Kidney (tissue), 14 donors: ENCODE data around the gene SMARCA2. TPM values are rescaled to one million over a fixed set of nuclear protein-coding genes. Genes with fewer than 3 reads are reported as not detected.
A peak's percentile ranks its signal among the peaks of the same experiment; 100 is the strongest.

Experiments used
- DNase-seq, 5 donors: peaks; one replicate each; pipeline ENCODE4 v3.0.0-alpha.2; 2013 to 2020
- FAIRE-seq: peaks from 2 replicates; lab custom pipeline; 2012; peaks lifted over from hg19 to GRCh38; lab: Jason Lieb, UNC
- H3K27ac ChIP-seq, 2 donors: one replicate each; pipeline ENCODE4 v1.7.0; 2013; ENCODE audit warnings: low read depth in 2 of 2, low read length in 2 of 2, inconsistent platforms in 1 of 2
- H3K27me3 ChIP-seq: one replicate; pipeline ENCODE4 v1.7.1; 2013; ENCODE audit warnings: low read length, inconsistent platforms; ENCODE audit not compliant: control insufficient read depth, insufficient read depth
- H3K36me3 ChIP-seq, 3 donors: one replicate each; pipeline versions ENCODE4 v1.7.0 to v1.7.1; 2013; ENCODE audit warnings: low read length in 3 of 3, control low read depth in 1 of 3, inconsistent platforms in 1 of 3; ENCODE audit not compliant: insufficient read depth in 3 of 3, control insufficient read depth in 2 of 3
- H3K4me1 ChIP-seq, 3 donors: one replicate each; pipeline versions ENCODE4 v1.7.0 to v1.7.1; 2013; ENCODE audit warnings: low read length in 3 of 3, inconsistent platforms in 1 of 3, low read depth in 1 of 3; ENCODE audit not compliant: control insufficient read depth in 2 of 3, insufficient read depth in 2 of 3
- H3K4me3 ChIP-seq, 3 donors: one replicate each; pipeline versions ENCODE4 v1.7.0 to v1.8.1; 2013; ENCODE audit warnings: low read length in 3 of 3, control low read depth in 1 of 3, inconsistent platforms in 1 of 3
- H3K9ac ChIP-seq, 3 donors: one replicate each; pipeline versions ENCODE4 v1.7.0 to v1.7.1; 2013; ENCODE audit warnings: low read length in 3 of 3, control low read depth in 1 of 3, inconsistent platforms in 1 of 3
- H3K9me3 ChIP-seq, 3 donors: one replicate each; pipeline versions ENCODE4 v1.7.0 to v1.7.1; 2013; ENCODE audit warnings: low read length in 3 of 3, control low read depth in 1 of 3, inconsistent platforms in 1 of 3; ENCODE audit not compliant: control insufficient read depth in 2 of 3, insufficient read depth in 1 of 3
- CTCF ChIP-seq: IDR thresholded peaks from 3 replicates; pipeline ENCODE4 v1.5.1; 2012; ENCODE audit warnings: mild to moderate bottlenecking, moderate library complexity, borderline replicate concordance; ENCODE audit not compliant: insufficient read depth; ENCODE audit errors: extremely low read depth
- intact Hi-C: fragments of 100-400 bp; cut with DNase I; formaldehyde crosslinking; loops from one replicate; pipeline ENCODE4 v1.11.1; 2022
- polyA plus RNA-seq: library from polyadenylated mRNA; stranded (reverse); fragments of 350-450 nt; fragmentation: Illumina TruSeq; extraction: RNeasy Lipid Tissue Mini Kit (QIAGEN cat#74804); gene quantifications from one replicate; pipeline ENCODE4 v1.2.3, GENCODE V29; 2014; ENCODE audit warnings: low read depth, low replicate concordance; ENCODE audit not compliant: insufficient read depth
- total RNA-seq: library from RNA; stranded (reverse); fragmentation: NEBNext Ultra II Directional; extraction: Animal tissue kit (Norgen Biotek cat#: 25700); gene quantifications from one replicate; pipeline ENCODE4 v1.2.1, GENCODE V29; 2021
- donor health status: control.
- donor health status: control.
- donor health status: control.
- donor health status: control.
- donor health status: control.
- donor health status: DM: yes; HTN: yes; CAD: no.
- donor health status: Normal renal cell carcinoma (clear cell type).

The SMARCA2 gene
- total and polyA plus RNA-seq, 2 donors from 2014 or later: 54.3 to 189 TPM

GRCh38 chr9:2241461-2241835 lies 226.3 kb downstream of the SMARCA2 start:
- H3K9ac ChIP-seq: peak overlapping the region; percentile 29 to 62 (median 56)
- H3K4me1 ChIP-seq: peaks cover 0 to 18% (median 5%) of the 10 kb centered on the region in 3 donors
- no peaks in the 10 kb centered on the region for H3K36me3 ChIP-seq
- no peak for TF ChIP-seq CTCF
- H3K4me3 ChIP-seq: peak overlapping the region; percentile 79 to 87 (median 80)
- no peaks in the 10 kb centered on the region for H3K27me3 ChIP-seq
- peaks cover 0 to 9% (median 0%) of the 10 kb centered on the region in 3 donors for H3K9me3 ChIP-seq
- peak; percentile 78 to 93 (median 92) for DNase-seq
- FAIRE-seq: no peak
- intact Hi-C loops: no loop called here
- no peak overlapping the region for H3K27ac ChIP-seq

GRCh38 chr9:2241836-2242741 lies 226.9 kb downstream of the SMARCA2 start:
- FAIRE-seq (no peak), DNase-seq (peak; percentile 93 to 97 (median 95))
- Histone ChIP-seq H3K9ac (peak overlapping the region; percentile 56 to 63 (median 58)), H3K4me1 (peaks cover 0 to 16% (median 5%) of the 10 kb centered on the region in 3 donors), H3K9me3 (peaks cover 0 to 9% (median 0%) of the 10 kb centered on the region in 3 donors), H3K4me3 (peak overlapping the region; percentile 79 to 87 (median 80)), H3K27me3 (no peaks in the 10 kb centered on the region), H3K36me3 (no peaks in the 10 kb centered on the region), H3K27ac (peak overlapping the region in 1 of 2 donors; percentile 47)
- TF ChIP-seq CTCF: no peak
- intact Hi-C loops: no loop called here

GRCh38 chr9:2242831-2243330 lies 227.7 kb downstream of the SMARCA2 start:
- no peak overlapping the region for H3K27ac ChIP-seq
- no peaks in the 10 kb centered on the region for H3K36me3 ChIP-seq
- H3K9ac ChIP-seq: peak overlapping the region in 1 of 3 donors; percentile 49
- intact Hi-C loops: no loop called here
- peaks cover 0 to 12% (median 5%) of the 10 kb centered on the region in 3 donors for H3K4me1 ChIP-seq
- no peak for TF ChIP-seq CTCF
- peaks cover 0 to 9% (median 0%) of the 10 kb centered on the region in 3 donors for H3K9me3 ChIP-seq
- no peaks in the 10 kb centered on the region for H3K27me3 ChIP-seq
- peak overlapping the region in 2 of 3 donors; percentile 79 to 87 for H3K4me3 ChIP-seq
- no peak for FAIRE-seq
- peak in 3 of 5 donors; percentile 41 to 56 (median 51) for DNase-seq
